Tibial nerve (tissue), 4 donors: ENCODE data around the gene ZNF19.

Experiments used
- EP300 ChIP-seq, 2 donors: sonication (generic); formaldehyde crosslinking; IDR thresholded peaks; one replicate each; pipeline ENCODE4 v1.6.1; 2017; ENCODE audit warnings: antibody characterized with exemption in 2 of 2, mild to moderate bottlenecking in 1 of 2
- POLR2A ChIP-seq, 2 donors: fragments of 450-650 bp; IDR thresholded peaks; one replicate each; pipeline ENCODE4 v1.6.1; 2017; ENCODE audit warnings: antibody characterized with exemption in 2 of 2, mild to moderate bottlenecking in 2 of 2, moderate library complexity in 2 of 2
- TF ChIP-seq, protein P1 (sequence below), 5 experiments: fragments of 200-600 bp in 3 of 5; fragments of 450-650 bp in 2 of 5; sonication (generic) in 3 of 5; IDR thresholded peaks; one replicate each; pipeline ENCODE4 v1.5.1; 2016 to 2019; ENCODE audit warnings: antibody characterized with exemption in 5 of 5, mild to moderate bottlenecking in 3 of 5, moderate library complexity in 2 of 5

GRCh38 chr16:71449020-71449419 is 40.1 kb downstream of the ZNF19 start:
- TF ChIP-seq, protein P1, sequence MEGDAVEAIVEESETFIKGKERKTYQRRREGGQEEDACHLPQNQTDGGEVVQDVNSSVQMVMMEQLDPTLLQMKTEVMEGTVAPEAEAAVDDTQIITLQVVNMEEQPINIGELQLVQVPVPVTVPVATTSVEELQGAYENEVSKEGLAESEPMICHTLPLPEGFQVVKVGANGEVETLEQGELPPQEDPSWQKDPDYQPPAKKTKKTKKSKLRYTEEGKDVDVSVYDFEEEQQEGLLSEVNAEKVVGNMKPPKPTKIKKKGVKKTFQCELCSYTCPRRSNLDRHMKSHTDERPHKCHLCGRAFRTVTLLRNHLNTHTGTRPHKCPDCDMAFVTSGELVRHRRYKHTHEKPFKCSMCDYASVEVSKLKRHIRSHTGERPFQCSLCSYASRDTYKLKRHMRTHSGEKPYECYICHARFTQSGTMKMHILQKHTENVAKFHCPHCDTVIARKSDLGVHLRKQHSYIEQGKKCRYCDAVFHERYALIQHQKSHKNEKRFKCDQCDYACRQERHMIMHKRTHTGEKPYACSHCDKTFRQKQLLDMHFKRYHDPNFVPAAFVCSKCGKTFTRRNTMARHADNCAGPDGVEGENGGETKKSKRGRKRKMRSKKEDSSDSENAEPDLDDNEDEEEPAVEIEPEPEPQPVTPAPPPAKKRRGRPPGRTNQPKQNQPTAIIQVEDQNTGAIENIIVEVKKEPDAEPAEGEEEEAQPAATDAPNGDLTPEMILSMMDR (IDR thresholded peaks at IDR 0.05), result no peak
- TF ChIP-seq POLR2A (IDR thresholded peaks at IDR 0.05), result no peak
- TF ChIP-seq EP300 (IDR thresholded peaks at IDR 0.05), result no peak
